Neural cell (in vitro differentiated cells): Measurements from ENCODE around the gene IFT22.

ENCODE experiments used
- CTCF ChIP-seq: fragments of 450-650 bp; IDR thresholded peaks from 2 replicates; pipeline ENCODE4 v1.5.1; 2014; ENCODE audit warnings: antibody characterized with exemption, mild to moderate bottlenecking, moderate library complexity; ENCODE audit not compliant: poor library complexity, severe bottlenecking
- EZH2 ChIP-seq: fragments of 200-600, 300-800 bp; shearing (Covaris generic), sonication (generic); IDR thresholded peaks from 2 replicates; pipeline ENCODE4 v1.6.1; 2014; ENCODE audit warnings: antibody characterized with exemption, low read length, borderline replicate concordance, mild to moderate bottlenecking; ENCODE audit not compliant: insufficient read depth, poor library complexity, severe bottlenecking

GRCh38 chr7:101368422-101369165 is 47.0 kb upstream of the IFT22 start:
- no peak for TF ChIP-seq CTCF
- no peak for TF ChIP-seq EZH2
